Transverse colon (tissue), 4 donors: ENCODE measurements around the gene DNAAF8. TPM values are rescaled to one million over a fixed set of nuclear protein-coding genes. Genes with fewer than 3 reads are reported as not detected.

Experiments used
- DNase-seq: peaks from one replicate; pipeline ENCODE4 v3.0.0-alpha.2; 2019
- H3K27ac ChIP-seq, 4 donors: fragments of 200-600 bp; sonication (generic); 2 replicates each; pipeline ENCODE4 v1.5.1; 2016 to 2018; ENCODE audit warnings: inconsistent platforms in 4 of 4
- H3K27me3 ChIP-seq: fragments of 200-600 bp; sonication (generic); 2 replicates; pipeline ENCODE4 v1.5.1; 2017; ENCODE audit warnings: inconsistent platforms
- H3K36me3 ChIP-seq, 4 donors: fragments of 200-600 bp; sonication (generic); 2 replicates each; pipeline ENCODE4 v1.5.1; 2017 to 2019; ENCODE audit warnings: inconsistent platforms in 4 of 4
- H3K4me1 ChIP-seq, 4 donors: fragments of 200-600 bp; sonication (generic); 2 replicates each; pipeline ENCODE4 v1.5.1; 2017 to 2020; ENCODE audit warnings: inconsistent platforms in 4 of 4
- H3K4me3 ChIP-seq, 4 donors: fragments of 200-600 bp; sonication (generic); 1 replicate in 1 of 4; 2 replicates in 3 of 4; pipeline versions ENCODE4 v1.5.1 to v1.6.1; 2017 to 2019; ENCODE audit warnings: inconsistent platforms in 4 of 4
- H3K9me3 ChIP-seq, 2 donors: fragments of 200-600 bp; sonication (generic); 2 replicates each; pipeline ENCODE4 v1.5.1; 2017 to 2019; ENCODE audit warnings: inconsistent platforms in 2 of 2
- EP300 ChIP-seq: sonication (generic); formaldehyde crosslinking; IDR thresholded peaks from one replicate; pipeline ENCODE4 v1.6.1; 2017; ENCODE audit warnings: antibody characterized with exemption, low read depth
- POLR2A ChIP-seq: fragments of 450-650 bp; IDR thresholded peaks from one replicate; pipeline ENCODE4 v1.6.1; 2016; ENCODE audit warnings: antibody characterized with exemption, mild to moderate bottlenecking, moderate library complexity
- POLR2AphosphoS5 ChIP-seq, 3 donors: sonication (generic); formaldehyde crosslinking; IDR thresholded peaks; one replicate each; pipeline ENCODE4 v1.6.1; 2016; ENCODE audit warnings: antibody characterized with exemption in 3 of 3
- WGBS, 2 donors: methylation state at CpG; one replicate each; pipeline ENCODE4 v1.1.5; 2018; ENCODE audit warnings: low coverage in 1 of 2; 5-methylcytosine and 5-hydroxymethylcytosine counted together
- in situ Hi-C, 4 donors: fragments of 200-750 bp; cut with MboI; loops; one replicate each; pipeline versions ENCODE4 v1.15.0 to v1.15.1; 2017; ENCODE audit warnings: low sequenced_read_pairs in 3 of 4, low pct_ligation_motif_present in 1 of 4, low pct_unique_long_range_greater_than_20kb in 1 of 4
- intact Hi-C: fragments of 100-400 bp; cut with DNase I; formaldehyde crosslinking; loops from one replicate; pipeline ENCODE4 v1.15.1; 2023; ENCODE audit warnings: low total_unique reads
- total RNA-seq, 4 donors: library from RNA; depleted of rRNA; stranded (reverse); fragments of >200 nt; gene quantifications; one replicate each; pipeline ENCODE4 v1.1.0, GENCODE V29; 2016
- TF ChIP-seq, protein P1 (sequence below), 5 experiments: fragments of 200-600 bp in 3 of 5; fragments of 450-650 bp in 2 of 5; sonication (generic) in 3 of 5; IDR thresholded peaks; 1 replicate in 2 of 5; 2 replicates in 3 of 5; pipeline ENCODE4 v1.5.1; 2016 to 2017; ENCODE audit warnings: antibody characterized with exemption in 5 of 5, inconsistent platforms in 3 of 5, mild to moderate bottlenecking in 2 of 5, moderate library complexity in 1 of 5

DNAAF8 gene
- total RNA-seq, 4 donors from 2014 or later, result 0.55 to 2.9 (median 0.60) TPM; not detected in 1

DNA sequence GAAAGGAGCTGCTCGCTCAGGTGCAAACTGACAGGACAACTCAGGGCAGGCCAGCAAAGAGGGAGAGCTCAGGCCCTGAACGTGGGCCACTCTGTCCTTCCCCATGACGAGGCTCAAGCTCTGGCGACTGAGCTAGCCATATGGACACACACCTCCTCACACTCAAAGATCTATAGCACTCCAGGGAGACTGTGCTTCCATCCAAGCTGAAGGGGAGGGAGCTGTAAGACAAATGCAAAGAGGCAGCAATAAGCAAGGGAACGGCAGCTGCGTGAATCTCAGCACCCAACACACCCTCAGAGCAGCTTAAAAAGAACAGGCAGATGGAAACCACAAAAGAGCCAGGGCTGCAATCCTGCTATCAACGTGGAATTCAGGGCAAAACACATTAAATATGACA, 27.5 kb upstream of the DNAAF8 start:
- Histone ChIP-seq H3K4me3 (no peak overlapping the region), H3K4me1 (peaks cover 0 to 11% (median 8%) of the 10 kb centered on the region in 4 donors), H3K27me3 (no peaks in the 10 kb centered on the region), H3K36me3 (peaks cover 0 to 20% (median 4%) of the 10 kb centered on the region in 4 donors), H3K9me3 (no peaks in the 10 kb centered on the region), H3K27ac (no peak overlapping the region)
- intact Hi-C loops, result no loop called here
- 86 to 93% methylated on average over 3 to 7 of the region's 7 CpGs for WGBS, 2 donors
- no peak for TF ChIP-seq POLR2A
- in situ Hi-C loops, result no loop called here
- DNase-seq, result no peak

DNA sequence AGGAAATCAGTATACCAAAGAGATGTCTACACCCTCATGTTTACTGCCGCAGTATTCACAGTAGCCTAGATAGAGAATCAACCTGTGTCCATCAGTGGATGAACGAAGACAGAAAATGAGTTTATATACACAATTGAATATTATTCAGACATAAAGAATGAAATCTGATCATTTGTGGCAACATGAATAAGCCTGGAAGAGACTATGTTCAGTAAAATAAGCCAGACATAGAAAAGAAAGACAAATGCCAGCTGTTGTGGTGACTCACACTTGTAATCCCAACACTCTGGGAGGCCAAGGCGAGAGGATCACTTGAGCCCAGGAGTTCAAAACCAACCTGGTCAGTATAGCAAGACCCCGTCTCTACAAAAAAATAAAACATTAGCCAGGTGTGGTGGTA, 24.9 kb upstream of the DNAAF8 start:
- Histone ChIP-seq H3K27me3 (no peaks in the 10 kb centered on the region), H3K9me3 (no peaks in the 10 kb centered on the region), H3K36me3 (peaks cover 0 to 16% (median 7%) of the 10 kb centered on the region in 4 donors), H3K4me3 (no peak overlapping the region), H3K27ac (no peak overlapping the region), H3K4me1 (no peaks in the 10 kb centered on the region)
- in situ Hi-C loops, result no loop called here
- WGBS, 2 donors, result 91 to 100% methylated on average over 1 to 4 of the region's 4 CpGs
- no peak for DNase-seq
- intact Hi-C loops, result no loop called here
- no peak for TF ChIP-seq POLR2A
- TF ChIP-seq EP300, result no peak
- TF ChIP-seq POLR2AphosphoS5 (IDR thresholded peaks at IDR 0.05), result no peak
- TF ChIP-seq, protein P1, sequence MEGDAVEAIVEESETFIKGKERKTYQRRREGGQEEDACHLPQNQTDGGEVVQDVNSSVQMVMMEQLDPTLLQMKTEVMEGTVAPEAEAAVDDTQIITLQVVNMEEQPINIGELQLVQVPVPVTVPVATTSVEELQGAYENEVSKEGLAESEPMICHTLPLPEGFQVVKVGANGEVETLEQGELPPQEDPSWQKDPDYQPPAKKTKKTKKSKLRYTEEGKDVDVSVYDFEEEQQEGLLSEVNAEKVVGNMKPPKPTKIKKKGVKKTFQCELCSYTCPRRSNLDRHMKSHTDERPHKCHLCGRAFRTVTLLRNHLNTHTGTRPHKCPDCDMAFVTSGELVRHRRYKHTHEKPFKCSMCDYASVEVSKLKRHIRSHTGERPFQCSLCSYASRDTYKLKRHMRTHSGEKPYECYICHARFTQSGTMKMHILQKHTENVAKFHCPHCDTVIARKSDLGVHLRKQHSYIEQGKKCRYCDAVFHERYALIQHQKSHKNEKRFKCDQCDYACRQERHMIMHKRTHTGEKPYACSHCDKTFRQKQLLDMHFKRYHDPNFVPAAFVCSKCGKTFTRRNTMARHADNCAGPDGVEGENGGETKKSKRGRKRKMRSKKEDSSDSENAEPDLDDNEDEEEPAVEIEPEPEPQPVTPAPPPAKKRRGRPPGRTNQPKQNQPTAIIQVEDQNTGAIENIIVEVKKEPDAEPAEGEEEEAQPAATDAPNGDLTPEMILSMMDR (IDR thresholded peaks at IDR 0.05), result no peak

GRCh38 chr16:4713663-4714501, 20.5 kb upstream of the DNAAF8 start:
- intact Hi-C loops, result no loop called here
- no peaks in the 10 kb centered on the region for H3K4me1 ChIP-seq
- WGBS, 2 donors, result 91 to 93% methylated on average over 2 to 18 of the region's 18 CpGs
- no peak overlapping the region for H3K27ac ChIP-seq
- H3K9me3 ChIP-seq, result no peaks in the 10 kb centered on the region
- TF ChIP-seq EP300 (no peak), POLR2AphosphoS5 (IDR thresholded peaks at IDR 0.05) (no peak), POLR2A (no peak)
- TF ChIP-seq, protein P1 (IDR thresholded peaks at IDR 0.05), result no peak
- H3K27me3 ChIP-seq, result no peaks in the 10 kb centered on the region
- H3K36me3 ChIP-seq, result peaks cover 0 to 16% (median 2%) of the 10 kb centered on the region in 4 donors
- in situ Hi-C loops, result no loop called here
- H3K4me3 ChIP-seq, result no peak overlapping the region
- DNase-seq, result no peak

- H3K27ac ChIP-seq, result no peak overlapping the region
- DNase-seq, result no peak
- no peaks in the 10 kb centered on the region for H3K27me3 ChIP-seq
- no peak overlapping the region for H3K4me3 ChIP-seq
- TF ChIP-seq POLR2AphosphoS5 (IDR thresholded peaks at IDR 0.05), result no peak
- TF ChIP-seq POLR2A, result no peak
- TF ChIP-seq, protein P1 (IDR thresholded peaks at IDR 0.05), result no peak
- TF ChIP-seq EP300, result no peak
- intact Hi-C loops (no loop called here), in situ Hi-C loops (no loop called here)
- no peaks in the 10 kb centered on the region for H3K9me3 ChIP-seq
- no peaks in the 10 kb centered on the region for H3K4me1 ChIP-seq
- peaks cover 0 to 16% (median 0%) of the 10 kb centered on the region in 4 donors for H3K36me3 ChIP-seq
- WGBS, 2 donors, result 97 to 100% methylated on average over 2 of the region's 2 CpGs
Observed at GRCh38 chr16:4714996-4715395, 19.3 kb upstream of the DNAAF8 start.
